ENCODE results near the gene CRIP2. TPM values are rescaled to one million over a fixed set of nuclear protein-coding genes. Genes with fewer than 3 reads are reported as not detected.

CRIP2 gene
- total and polyA plus RNA-seq, 2 donors (not counting 1 experiment from before 2014, with no cell fraction given), result 6.0 to 81.6 TPM

GRCh38 chr14:105426416-105427130, 48.0 kb upstream of the CRIP2 start:
- Histone ChIP-seq H2AFZ (ENCODE audit: insufficient read depth, low read depth, low read length, poor library complexity, severe bottlenecking) (no peak overlapping the region), H3K27me3 (replicated peaks in 1 of 4; ENCODE audit: control extremely low read depth in 1 of 4, control insufficient read depth in 3 of 4, insufficient read depth in 4 of 4, low read length in 3 of 4) (no peaks in the 10 kb centered on the region), H3K4me3 (ENCODE audit: control extremely low read depth in 1 of 5, extremely low read depth in 1 of 5, insufficient read depth in 1 of 5, low read depth in 2 of 5, low read length in 4 of 5) (no peak overlapping the region), H3K9ac (ENCODE audit: low read length) (no peak overlapping the region), H3K36me3 (replicated peaks in 1 of 2; ENCODE audit: control extremely low read depth in 1 of 2, control insufficient read depth in 1 of 2, extremely low read depth in 1 of 2, insufficient read depth in 2 of 2, low read length in 1 of 2) (peaks cover 0 to 16% of the 10 kb centered on the region in 2 experiments), H3K27ac (ENCODE audit: low read length in 2 of 2) (no peak overlapping the region), H3K4me2 (replicated peaks; ENCODE audit: low read depth, low read length, poor library complexity, severe bottlenecking) (no peak overlapping the region), H3K9me3 (ENCODE audit: control extremely low read depth in 1 of 3, control insufficient read depth in 2 of 3, insufficient read depth in 1 of 3, low read length in 2 of 3) (peaks cover 0 to 14% (median 2%) of the 10 kb centered on the region in 3 donors), H3K79me2 (ENCODE audit: control insufficient read depth, insufficient read depth, low read length) (peaks cover 64% of the 10 kb centered on the region), H4K20me1 (ENCODE audit: control insufficient read depth, insufficient read depth, low read length, poor library complexity, severe bottlenecking) (peaks cover 56% of the 10 kb centered on the region), H3K4me1 (ENCODE audit: control insufficient read depth in 2 of 2, insufficient read depth in 2 of 2, low read length in 2 of 2) (peaks cover 7 to 9% of the 10 kb centered on the region in 2 donors)
- DNase-seq, result no peak
- no peak overlapping the region for H3K4me3 Mint-ChIP-seq
- no peak for ATAC-seq (ENCODE audit: low read depth)
- ChIA-PET CTCF (no interaction called here), POLR2A (no interaction called here)
- H3K27me3 Mint-ChIP-seq, result no peaks in the 10 kb centered on the region
- H3K27ac Mint-ChIP-seq, result no peak overlapping the region
- TF ChIP-seq EZH2 (IDR thresholded peaks at IDR 0.05; ENCODE audit: borderline replicate concordance, insufficient read depth, low read depth, low read length, poor library complexity, severe bottlenecking), result no peak
- intact Hi-C loops (cut with micrococcal nuclease), result no loop called here
- H3K9me3 Mint-ChIP-seq (ENCODE audit: insufficient read depth), result peaks cover 2% of the 10 kb centered on the region
- peaks cover 23% of the 10 kb centered on the region for H3K4me1 Mint-ChIP-seq
- WGBS (ENCODE audit: insufficient coverage), result 95% methylated on average over 21 of the region's 21 CpGs

GRCh38 chr14:105427412-105427811, 47.2 kb upstream of the CRIP2 start:
- no peaks in the 10 kb centered on the region for H3K27me3 ChIP-seq (replicated peaks in 1 of 4; ENCODE audit: control extremely low read depth in 1 of 4, control insufficient read depth in 3 of 4, insufficient read depth in 4 of 4, low read length in 3 of 4)
- WGBS (ENCODE audit: insufficient coverage), result 97% methylated on average over 8 of the region's 10 CpGs
- peaks cover 0 to 16% (median 2%) of the 10 kb centered on the region in 3 donors for H3K9me3 ChIP-seq (ENCODE audit: control extremely low read depth in 1 of 3, control insufficient read depth in 2 of 3, insufficient read depth in 1 of 3, low read length in 2 of 3)
- no peak overlapping the region for H3K4me3 ChIP-seq (ENCODE audit: control extremely low read depth in 1 of 5, extremely low read depth in 1 of 5, insufficient read depth in 1 of 5, low read depth in 2 of 5, low read length in 4 of 5)
- H3K79me2 ChIP-seq (ENCODE audit: control insufficient read depth, insufficient read depth, low read length), result peaks cover 58% of the 10 kb centered on the region
- ChIA-PET POLR2A (interaction anchor here (0.7 kb wide), 1 partner anchor 19 kb away, joined by 5 read pairs; no protein-coding TSS in a partner anchor), CTCF (interaction anchor here (0.9 kb wide), 2 partner anchors 62 to 106 kb away, joined by 3 read pairs; no protein-coding TSS in a partner anchor)
- H3K27ac ChIP-seq (ENCODE audit: low read length in 2 of 2), result no peak overlapping the region
- H4K20me1 ChIP-seq (ENCODE audit: control insufficient read depth, insufficient read depth, low read length, poor library complexity, severe bottlenecking), result peaks cover 49% of the 10 kb centered on the region
- H3K4me3 Mint-ChIP-seq, result no peak overlapping the region
- TF ChIP-seq CTCF (IDR thresholded peaks at IDR 0.05), result no peak
- TF ChIP-seq EZH2 (IDR thresholded peaks at IDR 0.05; ENCODE audit: borderline replicate concordance, insufficient read depth, low read depth, low read length, poor library complexity, severe bottlenecking), result no peak
- H3K4me2 ChIP-seq (replicated peaks; ENCODE audit: low read depth, low read length, poor library complexity, severe bottlenecking), result no peak overlapping the region
- ATAC-seq (ENCODE audit: low read depth) (no peak), DNase-seq (no peak)
- no peaks in the 10 kb centered on the region for H3K27me3 Mint-ChIP-seq
- H3K4me1 Mint-ChIP-seq, result peaks cover 15% of the 10 kb centered on the region
- peaks cover 2% of the 10 kb centered on the region for H3K9me3 Mint-ChIP-seq (ENCODE audit: insufficient read depth)
- intact Hi-C loops (cut with micrococcal nuclease), result no loop called here
- peaks cover 0 to 16% of the 10 kb centered on the region in 2 experiments for H3K36me3 ChIP-seq (replicated peaks in 1 of 2; ENCODE audit: control extremely low read depth in 1 of 2, control insufficient read depth in 1 of 2, extremely low read depth in 1 of 2, insufficient read depth in 2 of 2, low read length in 1 of 2)
- H3K4me1 ChIP-seq (ENCODE audit: control insufficient read depth in 2 of 2, insufficient read depth in 2 of 2, low read length in 2 of 2), result peaks cover 0 to under 1% of the 10 kb centered on the region in 2 donors
- no peak overlapping the region for H3K9ac ChIP-seq (ENCODE audit: low read length)
- H3K27ac Mint-ChIP-seq, result no peak overlapping the region
- H2AFZ ChIP-seq (ENCODE audit: insufficient read depth, low read depth, low read length, poor library complexity, severe bottlenecking), result no peak overlapping the region

Data from B cell (primary cell).